ENCODE data around the gene GALNS. TPM values are rescaled to one million over a fixed set of nuclear protein-coding genes. Genes with fewer than 3 reads are reported as not detected.

GALNS gene
- total and polyA plus RNA-seq, 2 donors (not counting 3 experiments of a cell fraction or from before 2014, with no cell fraction given): 21.8 to 40.2 TPM

DNA sequence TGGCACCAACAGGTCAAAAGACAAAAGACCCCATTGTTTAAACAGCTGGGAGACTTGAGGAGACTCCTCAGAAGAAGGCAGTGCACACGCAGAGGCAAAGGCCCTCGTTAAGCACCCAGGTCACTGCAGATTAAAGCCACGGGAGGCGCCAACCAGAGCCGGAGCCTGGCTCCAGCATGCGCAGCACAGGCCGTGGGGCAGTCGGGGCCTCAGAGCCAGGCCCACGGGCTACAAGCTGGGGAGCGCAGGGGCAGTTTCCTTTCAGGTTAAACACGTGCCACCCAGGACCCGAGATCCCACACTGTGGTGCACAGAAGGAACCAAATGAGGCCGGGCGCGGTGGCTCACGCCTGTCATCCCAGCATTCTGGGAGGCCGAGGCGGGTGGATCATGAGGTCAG, 80.9 kb downstream of the GALNS start:
- FAIRE-seq: no peak
- Histone ChIP-seq H3K4me2 (ENCODE audit: insufficient read depth, low read length) (no peak overlapping the region), H2AFZ (ENCODE audit: low read depth, low read length) (no peak overlapping the region), H3K9ac (replicated peaks; ENCODE audit: extremely low read depth, insufficient read depth, low read length) (no peak overlapping the region), H3K79me2 (ENCODE audit: control insufficient read depth, insufficient read depth, low read length) (peaks cover 95% of the 10 kb centered on the region), H3K36me3 (ENCODE audit: control insufficient read depth in 2 of 2, extremely low read depth in 1 of 2, insufficient read depth in 2 of 2, low read length in 2 of 2) (peaks cover 0 to 3% of the 10 kb centered on the region in 2 experiments), H3K4me3 (replicated peaks in 1 of 3; ENCODE audit: insufficient read depth in 1 of 3, low read depth in 1 of 3, low read length in 3 of 3) (no peak overlapping the region), H3K27ac (ENCODE audit: insufficient read depth, low read depth, low read length) (no peak overlapping the region), H3K4me1 (ENCODE audit: control insufficient read depth, extremely low read depth, insufficient read depth, low read length) (peaks cover 14% of the 10 kb centered on the region), H4K20me1 (replicated peaks; ENCODE audit: control insufficient read depth, extremely low read depth, insufficient read depth, low read length) (no peaks in the 10 kb centered on the region), H3K27me3 (ENCODE audit: control insufficient read depth in 2 of 2, insufficient read depth in 2 of 2, low read length in 2 of 2) (no peaks in the 10 kb centered on the region), H3K9me3 (replicated peaks; ENCODE audit: control insufficient read depth, insufficient read depth, low read length) (no peaks in the 10 kb centered on the region), H3K9me1 (replicated peaks; ENCODE audit: control insufficient read depth, extremely low read depth, insufficient read depth, low read length) (no peaks in the 10 kb centered on the region)
- TF ChIP-seq MYC (IDR thresholded peaks at IDR 0.05; ENCODE audit: low read depth, low read length) (no peak), GATA2 (IDR thresholded peaks at IDR 0.05; ENCODE audit: insufficient read depth, insufficient read length, low read depth, low read length) (no peak), POLR2A (IDR thresholded peaks at IDR 0.05; ENCODE audit: low read depth, low read length) (no peak), POLR2AphosphoS5 (IDR thresholded peaks at IDR 0.05; ENCODE audit: insufficient read depth, low read depth, low read length) (no peak), JUN (IDR thresholded peaks at IDR 0.05; ENCODE audit: borderline replicate concordance, insufficient read depth, insufficient read length, low read depth) (no peak)
- no TSS peak for BruUV-seq (replicated peaks)
- intact Hi-C loops (cut with micrococcal nuclease) (no loop called here), dilution Hi-C loops (cut with MboI; ENCODE audit: extremely low pct_ligation_motif_present, low sequenced_read_pairs) (no loop called here)
- DNase-seq (ENCODE audit: low read depth, low spot score): no peak
- POLR2A ChIA-PET: no interaction called here
- CTCF ChIA-PET: no interaction called here

DNA sequence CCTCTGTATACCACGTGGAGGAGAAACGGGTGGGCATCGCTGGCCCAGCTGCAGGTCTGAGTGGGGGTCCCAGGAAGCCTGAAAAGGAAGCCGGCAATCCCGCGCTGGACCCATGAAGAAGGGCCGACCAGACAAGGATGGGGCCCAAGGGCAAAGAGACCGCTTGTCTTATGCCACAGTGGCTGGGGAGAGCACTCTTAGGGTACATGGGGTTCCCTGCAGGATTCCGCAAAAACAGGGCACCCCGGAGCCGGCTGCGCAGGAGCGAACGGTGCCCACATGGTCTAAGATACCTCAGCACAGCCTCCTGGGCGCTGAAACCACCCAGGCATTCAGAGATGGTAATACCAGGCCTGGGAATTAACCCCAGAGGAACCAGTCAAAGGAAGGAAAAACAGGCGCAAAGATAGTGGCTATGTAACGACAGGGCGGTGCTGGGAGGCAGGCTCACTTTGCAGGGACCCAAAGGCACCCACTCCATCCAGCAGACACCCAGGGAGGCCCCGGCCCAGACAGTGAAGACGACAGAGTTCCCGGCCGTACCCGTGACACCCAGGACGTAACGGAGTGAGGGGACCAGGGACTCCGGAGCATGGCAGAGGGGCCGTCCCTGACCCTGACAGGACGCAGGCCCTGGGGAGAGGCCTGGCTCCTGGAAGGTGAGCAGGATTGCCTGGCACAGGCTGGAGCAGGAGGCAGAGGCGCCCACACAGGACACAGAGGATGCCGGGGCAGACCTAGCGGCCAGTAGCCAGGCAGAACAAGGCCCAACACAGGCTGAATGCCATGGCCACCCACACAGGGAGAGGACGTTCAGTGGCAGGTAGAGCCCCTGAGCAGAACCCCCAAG, 82.0 kb downstream of the GALNS start:
- H3K9ac ChIP-seq (replicated peaks; ENCODE audit: extremely low read depth, insufficient read depth, low read length): no peak overlapping the region
- BruUV-seq (replicated peaks): no TSS peak
- H3K4me3 ChIP-seq (replicated peaks in 1 of 3; ENCODE audit: insufficient read depth in 1 of 3, low read depth in 1 of 3, low read length in 3 of 3): no peak overlapping the region
- no peaks in the 10 kb centered on the region for H3K9me3 ChIP-seq (replicated peaks; ENCODE audit: control insufficient read depth, insufficient read depth, low read length)
- DNase-seq (ENCODE audit: low read depth, low spot score): no peak
- ChIA-PET CTCF (interaction anchor here (2.6 to 3.2 kb wide), 2 partner anchors 9 to 37 kb away, joined by 17 to 21 read pairs; partner anchors contain the start of gene PIEZO1), POLR2A (no interaction called here)
- no peak overlapping the region for H2AFZ ChIP-seq (ENCODE audit: low read depth, low read length)
- H4K20me1 ChIP-seq (replicated peaks; ENCODE audit: control insufficient read depth, extremely low read depth, insufficient read depth, low read length): no peaks in the 10 kb centered on the region
- H3K36me3 ChIP-seq (ENCODE audit: control insufficient read depth in 2 of 2, extremely low read depth in 1 of 2, insufficient read depth in 2 of 2, low read length in 2 of 2): peaks cover 0 to 3% of the 10 kb centered on the region in 2 experiments
- H3K79me2 ChIP-seq (ENCODE audit: control insufficient read depth, insufficient read depth, low read length): peaks cover 95% of the 10 kb centered on the region
- FAIRE-seq: no peak
- dilution Hi-C loops (cut with MboI; ENCODE audit: extremely low pct_ligation_motif_present, low sequenced_read_pairs): no loop called here
- no peaks in the 10 kb centered on the region for H3K27me3 ChIP-seq (ENCODE audit: control insufficient read depth in 2 of 2, insufficient read depth in 2 of 2, low read length in 2 of 2)
- intact Hi-C loops (cut with micrococcal nuclease): no loop called here
- H3K27ac ChIP-seq (ENCODE audit: insufficient read depth, low read depth, low read length): no peak overlapping the region
- no peaks in the 10 kb centered on the region for H3K9me1 ChIP-seq (replicated peaks; ENCODE audit: control insufficient read depth, extremely low read depth, insufficient read depth, low read length)
- H3K4me2 ChIP-seq (ENCODE audit: insufficient read depth, low read length): no peak overlapping the region
- peaks cover 22% of the 10 kb centered on the region for H3K4me1 ChIP-seq (ENCODE audit: control insufficient read depth, extremely low read depth, insufficient read depth, low read length)
- no peak for TF ChIP-seq JUN (IDR thresholded peaks at IDR 0.05; ENCODE audit: borderline replicate concordance, insufficient read depth, insufficient read length, low read depth)
- no peak for TF ChIP-seq MYC (IDR thresholded peaks at IDR 0.05; ENCODE audit: low read depth, low read length)
- TF ChIP-seq GATA2 (IDR thresholded peaks at IDR 0.05; ENCODE audit: insufficient read depth, insufficient read length, low read depth, low read length): no peak
- TF ChIP-seq EZH2 (IDR thresholded peaks at IDR 0.05; ENCODE audit: borderline replicate concordance, low read depth, low read length, severe bottlenecking): no peak
- TF ChIP-seq, protein P1, sequence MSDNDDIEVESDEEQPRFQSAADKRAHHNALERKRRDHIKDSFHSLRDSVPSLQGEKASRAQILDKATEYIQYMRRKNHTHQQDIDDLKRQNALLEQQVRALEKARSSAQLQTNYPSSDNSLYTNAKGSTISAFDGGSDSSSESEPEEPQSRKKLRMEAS (IDR thresholded peaks at IDR 0.05; ENCODE audit: insufficient read depth, insufficient read length): no peak
- TF ChIP-seq, protein P2, sequence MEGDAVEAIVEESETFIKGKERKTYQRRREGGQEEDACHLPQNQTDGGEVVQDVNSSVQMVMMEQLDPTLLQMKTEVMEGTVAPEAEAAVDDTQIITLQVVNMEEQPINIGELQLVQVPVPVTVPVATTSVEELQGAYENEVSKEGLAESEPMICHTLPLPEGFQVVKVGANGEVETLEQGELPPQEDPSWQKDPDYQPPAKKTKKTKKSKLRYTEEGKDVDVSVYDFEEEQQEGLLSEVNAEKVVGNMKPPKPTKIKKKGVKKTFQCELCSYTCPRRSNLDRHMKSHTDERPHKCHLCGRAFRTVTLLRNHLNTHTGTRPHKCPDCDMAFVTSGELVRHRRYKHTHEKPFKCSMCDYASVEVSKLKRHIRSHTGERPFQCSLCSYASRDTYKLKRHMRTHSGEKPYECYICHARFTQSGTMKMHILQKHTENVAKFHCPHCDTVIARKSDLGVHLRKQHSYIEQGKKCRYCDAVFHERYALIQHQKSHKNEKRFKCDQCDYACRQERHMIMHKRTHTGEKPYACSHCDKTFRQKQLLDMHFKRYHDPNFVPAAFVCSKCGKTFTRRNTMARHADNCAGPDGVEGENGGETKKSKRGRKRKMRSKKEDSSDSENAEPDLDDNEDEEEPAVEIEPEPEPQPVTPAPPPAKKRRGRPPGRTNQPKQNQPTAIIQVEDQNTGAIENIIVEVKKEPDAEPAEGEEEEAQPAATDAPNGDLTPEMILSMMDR (IDR thresholded peaks at IDR 0.05; ENCODE audit: extremely low read depth in 1 of 2, insufficient read depth in 1 of 2, low read depth in 1 of 2, low read length in 2 of 2): no peak
- TF ChIP-seq FOS (IDR thresholded peaks at IDR 0.05; ENCODE audit: borderline replicate concordance, insufficient read depth, low read length): no peak
- no peak for TF ChIP-seq POLR2AphosphoS5 (IDR thresholded peaks at IDR 0.05; ENCODE audit: insufficient read depth, low read depth, low read length)
- TF ChIP-seq POLR2A (IDR thresholded peaks at IDR 0.05; ENCODE audit: low read depth, low read length): no peak
